HG03565 (cell line): ENCODE data around the gene CRAMP1.
A peak's percentile ranks its signal among the peaks of the same experiment; 100 is the strongest.

Experiments
- ATAC-seq: cut with Tn5 transposase; IDR thresholded peaks from one replicate; pipeline ENCODE4 v1.9.1; 2021; ENCODE audit warnings: mild to moderate bottlenecking, moderate library complexity; ENCODE audit not compliant: unreplicated experiment

The CRAMP1 gene

GRCh38 chr16:1601031-1601430 lies 11.1 kb upstream of the CRAMP1 start:
- no peak for ATAC-seq

GRCh38 chr16:1601489-1601888 lies 10.7 kb upstream of the CRAMP1 start:
- ATAC-seq: no peak

- no peak for ATAC-seq
These were observed 9.9 kb upstream of the CRAMP1 start for GRCh38 chr16:1602285-1602684.

- no peak for ATAC-seq
These were observed 5.4 kb upstream of the CRAMP1 start for GRCh38 chr16:1606774-1607173.

GRCh38 chr16:1607971-1608370 lies 4.2 kb upstream of the CRAMP1 start:
- ATAC-seq: no peak

- ATAC-seq: peak; percentile 29
These were observed 1.9 kb upstream of the CRAMP1 start for GRCh38 chr16:1610071-1610898.

GRCh38 chr16:1610899-1611632 lies 1.1 kb upstream of the CRAMP1 start:
- no peak for ATAC-seq

- ATAC-seq: no peak
These were observed 1.1 kb downstream of the CRAMP1 start for GRCh38 chr16:1613211-1613622.

GRCh38 chr16:1613728-1614455 lies 1.7 kb downstream of the CRAMP1 start:
- no peak for ATAC-seq

- no peak for ATAC-seq
These were observed 2.4 kb downstream of the CRAMP1 start for GRCh38 chr16:1614456-1615102.

- ATAC-seq: no peak
These were observed 3.6 kb downstream of the CRAMP1 start for GRCh38 chr16:1615761-1616160.

- no peak for ATAC-seq
These were observed 7.8 kb downstream of the CRAMP1 start for GRCh38 chr16:1619976-1620375.

GRCh38 chr16:1620391-1620790 lies 8.2 kb downstream of the CRAMP1 start:
- no peak for ATAC-seq

GRCh38 chr16:1621851-1622250 lies 9.7 kb downstream of the CRAMP1 start:
- ATAC-seq: no peak

GRCh38 chr16:1626327-1626726 lies 14.2 kb downstream of the CRAMP1 start:
- no peak for ATAC-seq

GRCh38 chr16:1626776-1627175 lies 14.6 kb downstream of the CRAMP1 start:
- no peak for ATAC-seq

GRCh38 chr16:1630450-1631213 lies 18.5 kb downstream of the CRAMP1 start:
- ATAC-seq: no peak

- ATAC-seq: no peak
These were observed 19.1 kb downstream of the CRAMP1 start for GRCh38 chr16:1631230-1631629.

- no peak for ATAC-seq
These were observed 19.9 kb downstream of the CRAMP1 start for GRCh38 chr16:1631931-1632637.

GRCh38 chr16:1632638-1632970 lies 20.4 kb downstream of the CRAMP1 start:
- no peak for ATAC-seq
